NCI-H446 treated with DMSO at 0.1 percent for 48 hours (cell line): Measurements from ENCODE around the gene EEPD1.

Source experiments
- DNase-seq: peaks from one replicate; lab custom pipeline; 2025; lab: John Stamatoyannopoulos, UW

Gene EEPD1

DNA sequence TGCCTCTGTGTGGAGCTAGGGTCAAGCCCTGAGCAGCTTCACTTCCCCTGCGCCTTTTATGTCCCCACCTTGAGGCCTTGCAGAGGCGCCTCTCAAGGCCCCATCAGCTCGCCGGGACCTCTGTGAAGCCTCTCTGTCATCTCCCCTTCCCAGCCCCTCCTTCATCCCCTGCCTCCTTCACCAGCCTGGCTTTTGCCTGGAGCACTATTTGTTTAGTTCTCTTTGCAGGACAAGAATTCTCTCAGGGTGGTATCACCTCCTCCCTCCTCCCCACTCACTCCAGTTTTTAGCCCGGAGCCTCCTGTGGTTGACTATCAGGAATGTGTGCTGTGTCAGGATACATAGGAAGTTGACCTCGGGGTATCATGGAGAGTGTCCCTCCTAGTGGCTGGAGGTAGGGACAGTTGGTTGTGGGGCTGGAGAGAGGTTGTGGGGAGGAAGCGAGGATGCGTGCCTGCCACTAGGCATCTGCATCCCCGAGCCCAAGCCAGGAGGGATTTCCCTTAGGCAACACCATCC lies 146.8 kb downstream of the EEPD1 start:
- DNase-seq = no peak

DNA sequence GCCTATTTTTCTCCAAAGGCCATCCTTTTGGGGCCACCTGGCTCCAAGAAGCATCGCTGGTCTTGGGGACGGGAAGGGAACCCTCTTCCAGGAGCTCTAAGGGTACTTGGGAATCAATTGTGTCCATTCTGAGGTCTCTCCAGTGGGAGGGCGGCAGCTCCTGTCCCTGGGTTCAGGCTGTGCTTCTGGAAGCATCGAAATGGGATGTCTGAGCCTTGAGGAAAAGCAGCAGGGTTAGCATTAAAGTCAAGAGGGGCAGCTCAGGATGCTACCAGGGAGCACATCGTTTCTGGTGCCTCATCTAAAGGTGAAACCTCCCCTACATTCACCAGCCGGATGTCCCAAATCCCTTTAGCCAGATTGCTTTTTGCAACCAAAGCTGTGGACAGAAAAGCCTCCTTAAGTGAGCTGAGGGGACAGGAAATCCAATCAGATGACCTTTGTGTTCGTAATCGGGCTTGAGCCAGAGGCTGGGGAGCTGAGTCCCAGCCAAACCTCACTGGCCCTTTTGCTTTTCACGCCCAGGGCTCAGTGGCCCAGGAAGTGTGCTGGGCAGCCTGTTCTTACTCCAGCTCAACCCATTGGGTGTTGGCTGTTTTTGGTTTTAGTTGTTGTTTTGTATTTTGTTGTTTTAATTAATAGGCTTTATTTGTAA lies 147.8 kb downstream of the EEPD1 start:
- no peak for DNase-seq

DNA sequence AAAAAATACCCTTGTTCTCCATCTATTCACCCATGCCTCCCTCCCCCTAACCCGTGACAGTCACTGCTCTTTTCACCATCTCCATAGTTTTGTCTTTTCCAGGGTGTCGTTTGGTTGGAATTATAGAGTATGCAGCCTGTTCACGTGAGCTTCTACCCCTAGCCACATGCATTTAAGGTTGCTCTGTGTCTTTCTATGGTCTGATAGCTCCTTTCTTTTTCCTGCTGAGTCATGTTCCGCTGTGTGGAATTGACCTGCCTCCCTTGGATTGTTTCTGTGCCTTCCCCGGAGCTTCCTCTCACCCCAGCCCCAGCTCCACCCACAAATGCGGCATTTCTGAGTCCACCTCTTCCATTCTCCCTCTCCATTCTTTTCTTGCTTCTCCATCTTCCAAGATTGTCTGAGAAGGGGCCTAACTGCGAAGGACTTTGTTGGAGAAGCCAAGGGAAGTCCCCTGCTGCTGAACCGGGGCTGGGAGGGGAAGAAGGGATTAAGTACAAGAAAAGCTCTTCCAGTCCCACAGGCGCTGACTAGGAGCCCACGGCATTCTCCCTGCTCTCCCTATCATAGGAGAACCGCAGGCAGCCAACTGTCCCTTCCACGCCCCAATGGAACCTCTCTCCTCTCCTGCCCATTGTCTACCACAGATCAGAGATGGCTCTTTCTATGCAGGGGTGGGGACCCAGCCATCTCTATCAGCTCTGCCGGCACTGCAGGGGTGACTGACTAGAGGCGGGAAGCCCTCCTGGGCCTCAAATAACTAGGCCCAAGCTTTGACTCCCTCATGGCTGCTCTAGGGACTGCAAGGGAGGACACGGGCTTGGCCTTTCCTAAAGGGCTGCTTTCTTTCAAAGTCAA lies 149.1 kb downstream of the EEPD1 start:
- DNase-seq = no peak

DNA sequence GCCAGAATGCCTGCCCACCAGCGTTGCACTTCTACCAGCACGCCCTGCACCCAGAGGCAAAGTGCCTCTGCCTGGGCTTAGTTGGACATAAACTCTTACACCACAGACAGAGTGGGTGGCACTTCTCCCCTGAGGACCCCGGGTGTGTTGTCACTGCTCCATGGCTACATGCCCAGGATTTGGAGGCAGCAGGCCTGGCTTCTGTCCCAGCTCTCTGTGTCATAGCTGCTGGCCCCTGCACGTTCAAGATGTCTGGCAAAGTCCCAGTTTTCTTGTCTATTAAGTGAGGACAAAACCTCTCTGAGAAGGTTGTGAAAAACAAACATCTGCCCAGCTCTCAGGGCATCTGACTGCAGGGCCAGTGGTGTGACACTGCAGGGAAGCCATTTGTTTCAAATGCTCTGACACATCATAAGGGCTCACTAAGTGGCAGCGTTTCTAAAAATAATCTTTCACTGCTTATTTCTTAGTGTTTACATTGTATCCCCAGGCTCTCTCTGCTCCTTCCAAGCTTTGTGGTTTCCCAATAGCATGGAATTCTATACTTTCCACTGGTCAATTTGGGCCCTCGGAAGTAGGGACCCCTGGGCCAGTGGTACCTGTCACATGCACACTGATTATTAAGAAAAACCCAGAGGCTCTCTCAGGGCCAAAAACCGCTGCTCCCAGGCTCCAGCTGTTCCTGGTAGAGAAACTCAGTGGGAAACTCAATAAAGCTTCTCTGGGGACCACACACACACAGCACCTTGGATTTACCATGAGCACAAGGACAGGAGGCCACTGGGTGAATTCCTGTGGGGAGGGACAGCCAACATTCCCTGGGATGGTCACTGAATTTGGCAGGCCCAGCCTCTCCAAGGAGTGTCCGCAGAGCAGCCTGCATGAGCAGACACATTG lies 150.4 kb downstream of the EEPD1 start:
- peak; percentile 91 for DNase-seq

DNA sequence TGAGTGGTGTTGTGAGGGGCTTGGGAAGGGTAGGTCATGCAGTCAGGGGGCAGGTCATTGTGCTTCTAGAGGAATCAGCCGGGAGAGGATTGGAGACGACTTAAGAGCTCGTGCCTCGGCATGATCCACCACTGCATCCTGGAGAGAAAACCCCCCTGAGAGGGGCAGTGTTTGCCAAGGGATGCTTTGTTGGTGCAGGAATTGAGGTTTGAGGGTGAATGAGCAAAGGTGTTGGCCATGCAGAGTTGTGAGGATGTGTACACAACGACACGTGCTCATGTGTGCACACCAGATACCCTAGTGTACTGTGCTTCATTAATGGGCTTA lies 151.0 kb downstream of the EEPD1 start:
- DNase-seq = no peak

DNA sequence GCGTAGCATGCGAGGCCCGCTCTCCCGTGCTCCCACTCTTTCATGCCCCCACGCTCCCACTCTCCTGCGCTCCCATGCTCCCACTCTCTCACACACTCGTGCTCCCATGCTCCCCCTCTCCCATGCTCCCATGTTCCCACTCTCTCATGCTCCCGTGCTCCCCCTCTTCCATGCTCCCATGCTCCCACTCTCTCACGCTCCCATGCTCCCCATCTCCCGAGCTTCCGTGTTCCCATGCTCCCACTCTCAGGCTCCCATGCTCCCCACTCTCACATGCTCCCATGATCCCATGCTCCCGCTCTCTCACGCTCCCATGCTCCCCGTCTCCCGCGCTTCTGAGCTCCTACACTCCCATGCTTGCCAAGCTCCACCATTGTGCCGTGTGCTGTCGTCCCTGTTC lies 152.2 kb downstream of the EEPD1 start:
- DNase-seq = no peak

DNA sequence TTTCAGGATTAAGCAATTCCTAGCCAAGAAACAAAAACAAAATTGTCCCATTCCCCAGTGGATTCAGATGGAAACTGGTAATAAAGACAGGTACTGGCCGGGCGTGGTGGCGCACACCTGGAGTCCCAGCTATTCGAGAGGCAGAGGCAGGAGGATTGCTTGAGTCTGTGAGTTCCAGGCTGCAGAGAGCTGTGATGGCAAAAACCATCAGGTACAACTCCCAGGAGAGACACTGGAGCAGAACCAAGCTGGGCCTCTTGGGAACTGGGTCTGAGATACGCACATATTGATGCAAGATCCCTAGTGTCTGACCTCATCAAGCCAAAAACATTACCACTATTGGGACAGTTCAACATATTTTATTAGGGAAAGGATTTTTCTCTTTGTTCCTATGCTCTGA lies 152.6 kb downstream of the EEPD1 start:
- no peak for DNase-seq

DNA sequence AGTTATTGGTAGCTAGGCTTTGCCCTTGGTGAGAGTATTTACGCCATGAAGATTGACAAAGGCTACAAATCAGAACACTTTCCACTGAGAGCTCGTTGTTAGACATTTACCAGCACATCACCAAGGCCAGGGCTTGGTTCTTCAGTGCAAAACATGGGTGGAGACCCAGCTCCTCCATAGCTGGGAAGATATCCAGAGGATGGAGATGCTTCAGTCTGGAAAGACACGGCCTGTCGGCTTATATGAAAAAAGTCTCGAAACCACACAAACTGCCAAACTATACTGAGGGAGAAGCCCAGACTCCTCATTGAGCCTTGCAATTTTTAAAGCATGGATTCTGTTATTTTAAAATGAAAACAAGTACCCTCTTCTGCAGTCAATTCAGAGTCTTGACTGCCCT lies 153.2 kb downstream of the EEPD1 start:
- no peak for DNase-seq

DNA sequence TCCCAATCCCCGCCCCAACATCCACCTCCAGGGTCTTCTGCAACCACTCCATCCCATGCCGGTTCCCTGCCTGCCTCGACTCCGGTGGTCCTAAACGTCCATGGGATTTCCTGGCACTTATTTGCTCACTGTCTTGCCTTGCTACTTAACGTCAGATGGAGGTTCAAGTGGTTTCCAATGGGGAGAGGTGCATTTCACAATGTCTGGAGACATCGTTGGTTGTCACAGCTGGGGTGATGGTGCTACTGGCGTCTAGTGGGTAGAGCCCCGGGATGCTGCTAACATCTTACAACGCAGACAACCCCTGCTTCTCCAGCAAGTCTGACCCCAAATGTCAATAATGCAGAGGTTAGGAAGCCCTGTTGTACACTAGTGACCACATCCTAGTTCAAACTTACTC lies 153.7 kb downstream of the EEPD1 start:
- DNase-seq = no peak

DNA sequence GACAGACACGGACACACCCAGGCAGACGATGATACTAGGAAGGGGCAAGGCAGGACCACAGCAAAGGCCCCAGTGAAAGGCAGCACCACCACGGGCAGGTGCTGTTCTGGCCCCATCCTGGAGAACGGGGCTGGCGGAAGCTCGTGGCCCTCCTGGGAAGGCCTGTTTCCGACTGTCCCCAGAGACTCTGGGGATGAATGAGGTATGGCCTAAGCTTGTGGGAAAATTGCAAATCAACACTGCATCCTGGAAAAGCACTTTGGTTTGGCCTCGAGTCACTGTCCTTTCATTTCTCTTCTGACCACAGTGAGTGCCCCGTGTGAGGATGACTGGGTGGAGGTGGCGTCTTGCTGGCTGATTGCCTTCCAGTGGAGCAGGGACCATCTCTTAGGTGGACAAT lies 155.0 kb downstream of the EEPD1 start:
- DNase-seq = no peak

DNA sequence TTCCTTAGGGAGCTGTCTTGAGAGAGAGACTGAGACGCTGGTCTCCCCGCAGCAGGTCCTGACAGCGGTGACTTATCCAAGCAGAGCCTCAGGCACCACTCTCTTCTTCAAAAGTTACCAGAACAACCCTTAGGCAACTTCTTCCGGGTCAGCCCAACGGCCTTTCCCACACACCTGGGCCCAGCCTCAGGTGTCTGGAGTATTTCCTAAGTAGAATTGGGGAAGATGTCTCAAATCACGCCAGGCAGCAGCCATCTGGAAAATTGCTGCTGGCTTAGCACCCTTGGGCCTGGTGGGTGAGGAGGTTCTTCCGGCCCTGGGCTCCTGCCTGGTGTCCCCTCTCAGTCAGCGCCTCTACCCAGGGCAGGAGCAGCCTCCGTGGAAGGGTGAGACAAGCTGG lies 156.2 kb downstream of the EEPD1 start:
- no peak for DNase-seq

DNA sequence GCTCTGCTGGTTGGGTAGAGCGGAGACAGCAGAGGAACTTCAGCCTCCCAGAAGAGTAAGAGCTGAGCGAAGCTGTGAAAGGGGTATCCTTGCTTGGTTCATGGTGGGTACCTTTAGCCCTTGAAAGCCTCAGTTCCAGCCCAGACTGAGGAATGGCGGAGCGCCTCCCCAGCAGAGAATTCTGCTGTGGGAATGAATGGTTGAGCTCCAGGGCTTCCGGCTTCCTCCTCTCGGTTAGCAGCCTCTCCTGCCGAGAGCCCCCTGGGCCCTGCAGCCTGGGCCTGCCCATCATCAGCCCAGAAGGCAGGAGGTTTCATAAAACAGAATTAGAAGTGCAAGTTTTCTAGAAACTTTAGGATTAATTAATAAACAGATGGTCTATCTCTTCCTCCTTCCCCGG lies 156.7 kb downstream of the EEPD1 start:
- no peak for DNase-seq

DNA sequence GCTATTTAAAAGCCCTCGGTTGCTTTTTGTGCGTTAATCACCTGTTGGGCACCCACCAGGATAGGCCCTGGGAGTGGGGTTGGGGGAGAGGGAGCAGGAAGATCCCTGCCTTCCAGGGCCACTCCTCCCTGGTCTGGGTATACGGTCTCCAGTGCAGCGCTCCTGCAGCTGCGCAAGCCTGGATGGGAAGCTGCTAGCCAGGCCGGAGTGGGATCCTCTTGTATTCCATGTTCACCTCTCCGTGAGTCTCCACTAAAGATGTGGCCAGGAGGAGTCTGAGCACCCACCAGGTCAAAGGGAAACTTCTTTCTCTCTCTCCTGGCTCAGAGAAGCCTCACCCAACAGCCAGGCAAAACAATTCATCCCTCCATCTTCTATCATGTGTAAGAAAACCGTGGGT lies 157.8 kb downstream of the EEPD1 start:
- no peak for DNase-seq

DNA sequence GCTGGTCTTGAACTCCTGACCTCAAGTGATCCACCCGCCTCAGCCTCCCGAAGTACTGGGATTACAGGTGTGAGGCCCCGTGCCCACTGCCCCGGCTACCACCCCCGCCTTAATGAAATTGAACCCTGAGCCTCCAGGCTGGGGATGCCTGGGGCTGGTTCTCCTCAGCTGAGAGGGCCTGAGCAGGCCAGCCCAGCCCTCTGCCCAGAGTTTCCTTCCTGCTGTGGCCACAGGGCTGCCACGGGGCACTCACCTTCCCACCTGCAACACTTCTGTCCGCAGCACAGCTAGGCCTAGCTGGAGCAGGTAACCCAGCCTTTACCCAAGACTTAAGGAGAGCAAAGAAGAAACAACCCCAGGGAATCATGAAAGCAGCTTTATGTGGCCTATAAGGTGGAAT lies 158.5 kb downstream of the EEPD1 start:
- DNase-seq = no peak

DNA sequence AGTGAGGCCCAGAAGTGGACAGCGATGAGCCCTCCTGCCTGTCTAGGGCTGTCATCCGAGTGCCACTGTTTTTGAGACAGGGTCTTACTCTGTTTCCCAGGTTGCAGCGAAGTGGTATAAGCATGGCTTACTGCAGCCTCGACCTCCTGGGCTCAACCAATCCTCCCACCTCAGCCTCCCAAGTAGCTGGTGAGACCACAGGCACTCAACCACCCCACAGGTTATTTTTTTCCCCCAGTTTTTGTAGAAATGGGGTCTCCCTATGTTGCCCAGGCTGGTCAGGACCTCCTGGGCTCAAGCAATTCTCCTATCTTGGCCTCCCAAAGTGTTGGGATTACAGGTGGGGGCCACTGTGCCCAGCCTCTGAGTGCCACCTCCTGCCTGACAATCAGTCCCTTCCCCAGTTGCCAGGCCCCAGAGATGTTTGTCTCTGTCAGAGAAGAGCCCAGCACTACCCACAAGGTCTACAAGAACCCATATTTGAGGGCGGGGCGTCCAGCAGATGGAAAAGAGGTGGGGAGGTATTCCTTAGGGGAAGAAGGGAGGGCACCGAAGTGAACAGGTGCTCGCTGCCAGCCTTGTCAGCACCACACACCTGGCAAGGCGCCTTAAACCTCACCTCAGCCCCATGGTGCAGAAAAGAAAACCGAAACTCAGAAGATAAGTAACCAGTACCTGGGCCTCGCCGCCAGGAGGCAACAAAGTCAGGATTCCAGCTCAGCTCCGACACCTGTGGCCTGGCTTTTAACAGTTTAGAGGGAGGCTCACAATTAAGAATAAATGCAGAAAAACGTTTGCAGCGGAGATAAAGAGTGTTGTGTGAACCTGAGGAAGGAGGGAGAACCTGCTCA lies 159.2 kb downstream of the EEPD1 start:
- no peak for DNase-seq

DNA sequence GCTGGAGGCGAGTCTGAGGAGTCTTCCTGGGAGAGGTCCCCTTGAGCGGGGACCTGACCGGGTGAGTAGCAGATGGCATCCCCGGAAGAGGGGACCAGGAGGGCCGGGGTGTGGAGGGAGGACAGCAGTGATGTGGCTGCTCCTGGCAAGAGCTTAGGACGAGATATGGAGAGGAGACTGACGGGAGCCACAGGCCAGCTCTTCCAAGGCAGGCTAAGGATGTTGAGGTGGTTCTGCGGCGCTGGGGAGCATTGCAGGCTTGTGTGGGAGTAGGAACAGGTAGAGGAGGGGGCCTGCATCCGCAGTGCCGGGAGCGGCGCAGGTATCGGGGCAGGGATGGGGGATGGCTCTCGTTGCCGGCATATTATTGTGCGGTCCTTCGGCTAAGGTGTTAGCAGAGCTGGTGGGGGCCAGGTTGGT lies 159.9 kb downstream of the EEPD1 start:
- no peak for DNase-seq

DNA sequence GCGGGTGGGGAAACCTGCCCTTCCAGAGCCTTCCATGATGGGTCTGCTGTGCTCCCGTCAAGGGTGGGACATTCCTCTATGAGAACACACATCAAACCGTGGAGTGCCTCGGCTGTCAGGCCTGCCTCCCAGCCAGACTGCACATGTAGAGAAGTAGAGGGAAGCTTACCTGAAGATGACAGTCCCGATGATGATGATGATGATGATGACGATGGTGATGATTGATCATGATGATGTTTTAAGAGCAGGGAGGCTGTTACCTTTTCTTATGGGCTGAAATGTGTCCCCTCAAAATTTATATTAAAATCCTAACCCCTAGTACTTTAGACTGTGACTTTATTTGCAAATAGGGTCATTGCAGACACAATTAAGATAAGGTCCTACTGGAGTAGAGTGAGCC lies 160.6 kb downstream of the EEPD1 start:
- DNase-seq = no peak

DNA sequence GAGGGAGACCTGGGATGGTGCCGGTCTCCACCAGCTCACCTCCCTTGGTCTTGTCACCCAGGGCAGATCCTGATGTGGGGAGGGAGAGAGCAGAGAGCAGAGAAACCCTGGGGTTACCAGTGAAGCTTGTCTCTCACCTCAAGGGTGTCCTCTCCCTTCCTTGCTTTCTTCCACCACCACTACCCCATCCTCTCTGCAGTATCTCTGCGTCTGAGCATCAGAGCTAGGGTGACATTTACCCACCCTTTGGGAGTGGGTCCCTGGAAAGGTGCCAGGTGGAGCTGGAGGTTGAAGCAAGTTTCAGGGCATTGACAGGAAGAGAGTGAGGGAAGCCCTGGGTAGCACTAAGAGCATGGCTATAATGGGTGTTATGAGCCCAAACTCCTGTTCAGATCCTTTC lies 161.4 kb downstream of the EEPD1 start:
- no peak for DNase-seq

DNA sequence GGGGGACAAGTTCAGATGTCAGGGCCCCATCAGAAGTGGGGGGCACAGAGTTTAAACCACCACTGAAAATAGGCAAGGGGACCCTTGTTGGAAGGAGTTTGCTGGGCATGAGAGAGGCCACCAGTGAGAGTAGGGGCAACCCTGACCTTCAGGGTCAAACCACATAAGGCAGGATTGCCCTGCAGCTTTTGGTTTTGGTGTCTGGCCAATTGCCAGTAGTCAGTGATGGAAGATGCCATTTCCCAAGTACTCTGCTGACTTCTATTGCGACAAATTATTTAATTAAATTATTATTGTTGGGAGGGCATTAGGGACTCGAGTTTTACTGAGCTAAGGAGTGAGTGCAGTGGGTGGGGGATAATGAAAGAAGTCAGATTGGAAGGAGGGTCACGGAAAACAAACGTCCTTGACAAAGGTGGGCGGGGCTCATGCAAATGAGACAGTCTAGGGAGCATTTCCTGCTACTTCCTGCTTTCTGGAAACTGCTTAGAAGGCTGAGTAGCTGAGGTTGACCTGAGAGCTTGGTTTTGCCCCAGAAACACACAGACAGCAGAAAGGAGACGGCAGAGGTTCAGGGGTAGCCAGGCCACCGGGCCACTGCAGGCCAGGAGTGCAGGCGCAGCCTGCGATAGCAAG lies 162.4 kb downstream of the EEPD1 start:
- no peak for DNase-seq

DNA sequence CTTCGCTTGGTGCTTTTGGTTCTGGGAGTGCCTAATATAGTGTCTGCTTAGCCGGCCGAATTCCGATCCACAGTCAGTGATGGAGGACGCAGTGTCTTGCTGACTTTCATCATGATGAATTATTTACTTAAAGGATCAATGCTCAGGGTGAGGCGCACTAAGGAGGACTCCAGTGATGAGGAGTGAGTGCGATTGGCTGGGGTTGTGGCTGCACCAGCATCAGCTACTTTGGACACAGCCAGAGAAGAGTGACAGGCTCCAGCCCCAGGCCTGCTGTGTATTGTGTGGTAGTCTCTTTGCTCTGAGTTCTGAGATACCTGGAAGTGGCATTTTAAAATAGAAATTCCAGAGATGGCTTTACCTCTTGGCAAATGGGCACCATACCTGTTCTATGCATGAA lies 163.3 kb downstream of the EEPD1 start:
- DNase-seq = no peak

DNA sequence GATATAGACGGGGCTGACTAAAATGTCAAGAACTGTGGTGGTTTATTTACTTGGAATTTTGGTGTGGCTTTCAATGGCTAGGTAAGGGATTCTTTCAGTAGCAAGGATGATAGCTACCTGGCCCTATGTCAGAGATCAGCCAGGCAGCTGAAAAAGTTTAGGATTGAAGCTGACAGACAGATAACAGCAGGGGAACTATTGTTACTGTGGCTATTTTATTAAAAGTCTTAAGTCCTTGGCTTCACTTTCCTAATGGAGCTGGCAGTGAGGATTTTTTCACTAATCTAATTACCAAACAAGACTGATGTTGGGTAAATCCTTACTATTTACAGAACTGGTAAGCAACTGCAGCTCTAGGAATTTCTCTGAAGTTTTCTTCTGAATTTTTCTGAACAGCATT lies 164.2 kb downstream of the EEPD1 start:
- no peak for DNase-seq
